Spinal cord (tissue), 10 donors: ENCODE measurements around the gene VSTM4. TPM values are rescaled to one million over a fixed set of nuclear protein-coding genes. Genes with fewer than 3 reads are reported as not detected.

ENCODE experiments used
- DNase-seq, 6 donors: peaks; one replicate each; pipeline versions ENCODE4 v3.0.0 to v3.0.0-alpha.2; 2013 to 2015; ENCODE audit warnings: low spot score in 6 of 6, low read depth in 4 of 6
- H3K27ac ChIP-seq: one replicate; pipeline ENCODE4 v1.5.1; 2013; ENCODE audit warnings: low read depth, low read length, control low read depth
- H3K27me3 ChIP-seq: one replicate; pipeline ENCODE4 v1.6.1; 2013; ENCODE audit warnings: low read length; ENCODE audit not compliant: control insufficient read depth, insufficient read depth
- H3K36me3 ChIP-seq: one replicate; pipeline ENCODE4 v1.6.1; 2013; ENCODE audit warnings: low read length; ENCODE audit not compliant: control insufficient read depth, insufficient read depth
- H3K4me1 ChIP-seq: one replicate; pipeline ENCODE4 v1.6.1; 2013; ENCODE audit warnings: low read length; ENCODE audit not compliant: control insufficient read depth, insufficient read depth
- H3K4me3 ChIP-seq: one replicate; pipeline ENCODE4 v1.5.1; 2013; ENCODE audit warnings: low read depth, low read length, control low read depth
- H3K9me3 ChIP-seq: one replicate; pipeline ENCODE4 v1.6.1; 2013; ENCODE audit warnings: low read length; ENCODE audit not compliant: control insufficient read depth, insufficient read depth
- WGBS: methylation state at CpG from one replicate; pipeline ENCODE4 v1.1.5; 2013; ENCODE audit warnings: missing lambda C conversion rate; ENCODE audit not compliant: insufficient coverage; 5-methylcytosine and 5-hydroxymethylcytosine counted together
- polyA plus RNA-seq, 2 donors: library from polyadenylated mRNA; unstranded; fragments of 120-200 nt; gene quantifications; one replicate each; pipeline ENCODE4 v1.2.1, GENCODE V29; 2013; ENCODE audit not compliant: insufficient read length in 2 of 2
- total RNA-seq, 2 donors: library from RNA; depleted of rRNA in 1 of 2; stranded (reverse); fragments of 120-200 nt in 1 of 2; fragments of >200 nt in 1 of 2; gene quantifications; one replicate each; pipeline versions ENCODE4 v1.2.3 to v1.2.4, GENCODE V29; 2013 to 2014
- donor health status: healthy.

The VSTM4 gene
- total and polyA plus RNA-seq, 4 donors: 16.7 to 40.5 (median 24.6) TPM

- no CpG with 5 or more reads among the region's 1 CpG for WGBS
Measured at GRCh38 chr10:49136525-49136924, 21.2 kb upstream of the VSTM4 start.

GRCh38 chr10:49135575-49136313 lies 20.4 kb upstream of the VSTM4 start:
- peak in 1 of 6 donors; percentile 26 for DNase-seq

More at GRCh38 chr10:49136525-49136924, 21.2 kb upstream of the VSTM4 start:
- Histone ChIP-seq H3K9me3 (no peaks in the 10 kb centered on the region), H3K27ac (no peak overlapping the region), H3K27me3 (no peaks in the 10 kb centered on the region), H3K4me3 (no peak overlapping the region), H3K36me3 (no peaks in the 10 kb centered on the region), H3K4me1 (peaks cover 10% of the 10 kb centered on the region)
- no peak for DNase-seq

GRCh38 chr10:49134327-49134726 lies 19.0 kb upstream of the VSTM4 start:
- Histone ChIP-seq H3K27me3 (no peaks in the 10 kb centered on the region), H3K4me3 (no peak overlapping the region), H3K9me3 (no peaks in the 10 kb centered on the region), H3K4me1 (peaks cover 5% of the 10 kb centered on the region), H3K36me3 (no peaks in the 10 kb centered on the region), H3K27ac (no peak overlapping the region)
- WGBS: 70% methylated on average over 3 of the region's 3 CpGs
- DNase-seq: no peak

More at GRCh38 chr10:49135575-49136313, 20.4 kb upstream of the VSTM4 start:
- no peaks in the 10 kb centered on the region for H3K9me3 ChIP-seq
- no peak overlapping the region for H3K4me3 ChIP-seq
- no peaks in the 10 kb centered on the region for H3K36me3 ChIP-seq
- H3K4me1 ChIP-seq: peaks cover 10% of the 10 kb centered on the region
- no peaks in the 10 kb centered on the region for H3K27me3 ChIP-seq
- H3K27ac ChIP-seq: no peak overlapping the region
- 90% methylated on average over 3 of the region's 9 CpGs for WGBS

GRCh38 chr10:49133706-49134248 lies 18.5 kb upstream of the VSTM4 start, which contains the start of gene FAM170B:
Gene FAM170B (minus strand): TSS chr10:49134021. CDS start chr10:49133918, 103 bp downstream.
- Histone ChIP-seq H3K9me3 (no peaks in the 10 kb centered on the region), H3K27ac (no peak within 1 kb of the TSS), H3K36me3 (no peaks in the 10 kb centered on the region), H3K4me1 (peaks cover 2% of the 10 kb centered on the region), H3K4me3 (no peak within 1 kb of the TSS), H3K27me3 (no peaks in the 10 kb centered on the region)
- no peak for DNase-seq
- WGBS: 94% methylated on average over 5 of the region's 5 CpGs

- Histone ChIP-seq H3K9me3 (no peaks in the 10 kb centered on the region), H3K27ac (no peak overlapping the region), H3K4me3 (no peak overlapping the region), H3K36me3 (no peaks in the 10 kb centered on the region), H3K27me3 (no peaks in the 10 kb centered on the region), H3K4me1 (no peaks in the 10 kb centered on the region)
- DNase-seq: no peak
- 100% methylated on average over 1 of the region's 2 CpGs for WGBS
Measured at GRCh38 chr10:49132362-49132737, 17.0 kb upstream of the VSTM4 start.

GRCh38 chr10:49131507-49132361 lies 16.4 kb upstream of the VSTM4 start:
- Histone ChIP-seq H3K27me3 (no peaks in the 10 kb centered on the region), H3K27ac (no peak overlapping the region), H3K36me3 (no peaks in the 10 kb centered on the region), H3K9me3 (no peaks in the 10 kb centered on the region), H3K4me1 (no peaks in the 10 kb centered on the region), H3K4me3 (no peak overlapping the region)
- 92% methylated on average over 34 of the region's 37 CpGs for WGBS
- DNase-seq: no peak

GRCh38 chr10:49129376-49129775 lies 14.1 kb upstream of the VSTM4 start:
- Histone ChIP-seq H3K4me3 (no peak overlapping the region), H3K27me3 (no peaks in the 10 kb centered on the region), H3K4me1 (no peaks in the 10 kb centered on the region), H3K27ac (no peak overlapping the region), H3K9me3 (no peaks in the 10 kb centered on the region), H3K36me3 (no peaks in the 10 kb centered on the region)
- DNase-seq: no peak
- WGBS: 96% methylated on average over 1 of the region's 1 CpG

- Histone ChIP-seq H3K4me1 (no peaks in the 10 kb centered on the region), H3K27ac (no peak overlapping the region), H3K36me3 (no peaks in the 10 kb centered on the region), H3K9me3 (no peaks in the 10 kb centered on the region), H3K27me3 (no peaks in the 10 kb centered on the region), H3K4me3 (no peak overlapping the region)
- DNase-seq: no peak
- WGBS: 73% methylated on average over 4 of the region's 4 CpGs
Measured at GRCh38 chr10:49128854-49129253, 13.5 kb upstream of the VSTM4 start.

- H3K27me3 ChIP-seq: no peaks in the 10 kb centered on the region
- DNase-seq: no peak
- H3K27ac ChIP-seq: no peak overlapping the region
- no peak overlapping the region for H3K4me3 ChIP-seq
- no peaks in the 10 kb centered on the region for H3K4me1 ChIP-seq
- no peaks in the 10 kb centered on the region for H3K9me3 ChIP-seq
- H3K36me3 ChIP-seq: no peaks in the 10 kb centered on the region
- WGBS: 96% methylated on average over 4 of the region's 7 CpGs
Measured at GRCh38 chr10:49123981-49124950, 8.9 kb upstream of the VSTM4 start.
